Esophagus muscularis mucosa (tissue), 4 donors: Measurements from ENCODE around the gene NSD2. TPM values are rescaled to one million over a fixed set of nuclear protein-coding genes. Genes with fewer than 3 reads are reported as not detected.

Experiments used
- DNase-seq: peaks from one replicate; pipeline ENCODE4 v3.0.0-alpha.2; 2017; ENCODE audit errors: extremely low spot score
- H3K27ac ChIP-seq, 4 donors: fragments of 200-600 bp; sonication (generic); replicated peaks in 1 of 4; 1 replicate in 3 of 4; 2 replicates in 1 of 4; pipeline ENCODE4 v1.5.1; 2016 to 2019; ENCODE audit warnings: mild to moderate bottlenecking in 1 of 4
- H3K27me3 ChIP-seq, 4 donors: fragments of 200-600 bp; sonication (generic); one replicate each; pipeline versions ENCODE4 v1.5.1 to v1.6.0; 2016 to 2019
- H3K36me3 ChIP-seq, 4 donors: fragments of 200-600 bp; sonication (generic); one replicate each; pipeline ENCODE4 v1.5.1; 2016 to 2019
- H3K4me1 ChIP-seq, 4 donors: fragments of 200-600 bp; sonication (generic); one replicate each; pipeline ENCODE4 v1.5.1; 2016 to 2019
- H3K4me3 ChIP-seq, 4 donors: fragments of 200-600 bp; sonication (generic); 1 replicate in 2 of 4; 2 replicates in 2 of 4; pipeline ENCODE4 v1.5.1; 2016 to 2019; ENCODE audit warnings: mild to moderate bottlenecking in 4 of 4, moderate library complexity in 1 of 4
- H3K9me3 ChIP-seq, 4 donors: fragments of 200-600 bp; sonication (generic); 1 replicate in 3 of 4; 2 replicates in 1 of 4; pipeline ENCODE4 v1.5.1; 2016 to 2019
- EP300 ChIP-seq: sonication (generic); formaldehyde crosslinking; IDR thresholded peaks from one replicate; pipeline ENCODE4 v1.6.1; 2017; ENCODE audit warnings: antibody characterized with exemption
- POLR2A ChIP-seq: fragments of 450-650 bp; IDR thresholded peaks from one replicate; pipeline ENCODE4 v1.6.1; 2017; ENCODE audit warnings: antibody characterized with exemption, moderate library complexity, mild to moderate bottlenecking, low read depth
- POLR2AphosphoS5 ChIP-seq, 2 donors: sonication (generic); formaldehyde crosslinking; IDR thresholded peaks; one replicate each; pipeline ENCODE4 v1.6.1; 2017; ENCODE audit warnings: antibody characterized with exemption in 2 of 2
- WGBS: methylation state at CpG from one replicate; pipeline ENCODE4 v1.1.5; 2018; 5-methylcytosine and 5-hydroxymethylcytosine counted together
- intact Hi-C: fragments of 100-400 bp; cut with DNase I; formaldehyde crosslinking; loops from one replicate; pipeline ENCODE4 v1.15.1; 2023
- total RNA-seq, 4 donors: library from RNA; depleted of rRNA; stranded (reverse); fragments of >200 nt; gene quantifications; one replicate each; pipeline versions ENCODE4 v1.1.0 to v1.2.1, GENCODE V29; 2016
- TF ChIP-seq, protein P1 (sequence below), 3 experiments: fragments of 200-600 bp in 2 of 3; fragments of 450-650 bp in 1 of 3; sonication (generic) in 2 of 3; IDR thresholded peaks; one replicate each; pipeline ENCODE4 v1.5.1; 2017 to 2019; ENCODE audit warnings: antibody characterized with exemption in 3 of 3, mild to moderate bottlenecking in 2 of 3, moderate library complexity in 1 of 3

Gene NSD2
- total RNA-seq, 4 donors from 2014 or later: 31.8 to 44.2 (median 37.5) TPM

DNA sequence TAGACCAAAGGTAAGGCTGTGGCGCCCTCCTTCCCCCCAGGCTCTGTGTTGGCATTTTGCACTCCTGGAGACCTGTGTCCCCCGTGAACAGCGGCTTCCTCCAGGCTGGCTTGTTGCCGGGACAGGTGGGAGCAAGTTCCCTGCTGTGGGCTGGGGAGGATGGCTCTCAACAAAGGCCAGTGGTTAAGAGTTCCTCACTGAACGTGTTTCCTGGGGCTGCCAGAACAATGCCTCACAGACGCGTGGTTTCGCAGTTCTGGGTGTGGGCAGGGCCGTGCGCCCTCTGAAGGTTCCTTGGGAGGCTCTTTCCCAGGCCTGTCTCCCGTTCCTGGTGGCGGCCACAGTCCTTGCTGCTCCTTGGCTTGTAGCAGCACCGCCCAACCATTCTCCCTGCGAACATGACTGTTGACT, 104.2 kb downstream of the NSD2 start:
- Histone ChIP-seq H3K27me3 (no peaks in the 10 kb centered on the region), H3K4me3 (no peak overlapping the region), H3K27ac (no peak overlapping the region), H3K4me1 (no peaks in the 10 kb centered on the region), H3K9me3 (no peaks in the 10 kb centered on the region), H3K36me3 (peaks cover 38 to 93% (median 90%) of the 10 kb centered on the region in 4 donors)
- 88% methylated on average over 14 of the region's 14 CpGs for WGBS
- DNase-seq: no peak
- intact Hi-C loops: no loop called here
- TF ChIP-seq POLR2A: no peak
- TF ChIP-seq, protein P1, sequence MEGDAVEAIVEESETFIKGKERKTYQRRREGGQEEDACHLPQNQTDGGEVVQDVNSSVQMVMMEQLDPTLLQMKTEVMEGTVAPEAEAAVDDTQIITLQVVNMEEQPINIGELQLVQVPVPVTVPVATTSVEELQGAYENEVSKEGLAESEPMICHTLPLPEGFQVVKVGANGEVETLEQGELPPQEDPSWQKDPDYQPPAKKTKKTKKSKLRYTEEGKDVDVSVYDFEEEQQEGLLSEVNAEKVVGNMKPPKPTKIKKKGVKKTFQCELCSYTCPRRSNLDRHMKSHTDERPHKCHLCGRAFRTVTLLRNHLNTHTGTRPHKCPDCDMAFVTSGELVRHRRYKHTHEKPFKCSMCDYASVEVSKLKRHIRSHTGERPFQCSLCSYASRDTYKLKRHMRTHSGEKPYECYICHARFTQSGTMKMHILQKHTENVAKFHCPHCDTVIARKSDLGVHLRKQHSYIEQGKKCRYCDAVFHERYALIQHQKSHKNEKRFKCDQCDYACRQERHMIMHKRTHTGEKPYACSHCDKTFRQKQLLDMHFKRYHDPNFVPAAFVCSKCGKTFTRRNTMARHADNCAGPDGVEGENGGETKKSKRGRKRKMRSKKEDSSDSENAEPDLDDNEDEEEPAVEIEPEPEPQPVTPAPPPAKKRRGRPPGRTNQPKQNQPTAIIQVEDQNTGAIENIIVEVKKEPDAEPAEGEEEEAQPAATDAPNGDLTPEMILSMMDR (IDR thresholded peaks at IDR 0.05): no peak
- TF ChIP-seq POLR2AphosphoS5 (IDR thresholded peaks at IDR 0.05): no peak
- no peak for TF ChIP-seq EP300

DNA sequence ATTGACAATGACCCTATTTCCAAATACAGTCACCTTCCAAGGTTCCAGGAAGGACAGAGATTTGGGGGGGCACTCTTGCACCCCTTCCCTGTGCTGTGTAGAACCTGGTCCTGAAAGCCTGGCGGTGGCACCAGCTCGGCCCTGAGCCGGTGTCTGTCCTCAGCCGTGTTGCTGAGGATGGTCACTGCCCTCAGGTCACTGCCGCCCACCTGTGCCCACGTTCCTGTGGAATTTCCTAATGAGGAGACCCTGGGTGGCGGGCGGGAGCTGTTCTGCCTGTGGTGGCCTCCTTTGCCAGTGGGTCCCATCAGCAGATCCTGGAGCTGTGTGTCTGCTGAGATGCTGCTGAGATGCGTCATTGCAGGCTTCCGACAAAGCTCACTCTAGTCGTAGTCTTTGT, 104.7 kb downstream of the NSD2 start:
- Histone ChIP-seq H3K4me1 (no peaks in the 10 kb centered on the region), H3K36me3 (peaks cover 43 to 93% (median 90%) of the 10 kb centered on the region in 4 donors), H3K27ac (no peak overlapping the region), H3K27me3 (no peaks in the 10 kb centered on the region), H3K4me3 (no peak overlapping the region), H3K9me3 (no peaks in the 10 kb centered on the region)
- intact Hi-C loops: no loop called here
- TF ChIP-seq POLR2AphosphoS5 (IDR thresholded peaks at IDR 0.05) (no peak), POLR2A (no peak), EP300 (no peak)
- TF ChIP-seq, protein P1 (IDR thresholded peaks at IDR 0.05): no peak
- 93% methylated on average over 3 of the region's 11 CpGs for WGBS
- no peak for DNase-seq

- H3K27me3 ChIP-seq: no peaks in the 10 kb centered on the region
- H3K4me1 ChIP-seq: no peaks in the 10 kb centered on the region
- peaks cover 49 to 95% (median 90%) of the 10 kb centered on the region in 4 donors for H3K36me3 ChIP-seq
- WGBS: 94% methylated on average over 32 of the region's 35 CpGs
- DNase-seq: no peak
- H3K4me3 ChIP-seq: no peak overlapping the region
- intact Hi-C loops: no loop called here
- no peaks in the 10 kb centered on the region for H3K9me3 ChIP-seq
- no peak for TF ChIP-seq POLR2AphosphoS5 (IDR thresholded peaks at IDR 0.05)
- TF ChIP-seq, protein P1 (IDR thresholded peaks at IDR 0.05): no peak
- TF ChIP-seq EP300: no peak
- no peak for TF ChIP-seq POLR2A
- no peak overlapping the region for H3K27ac ChIP-seq
These were observed 105.5 kb downstream of the NSD2 start for GRCh38 chr4:1976416-1977352.

DNA sequence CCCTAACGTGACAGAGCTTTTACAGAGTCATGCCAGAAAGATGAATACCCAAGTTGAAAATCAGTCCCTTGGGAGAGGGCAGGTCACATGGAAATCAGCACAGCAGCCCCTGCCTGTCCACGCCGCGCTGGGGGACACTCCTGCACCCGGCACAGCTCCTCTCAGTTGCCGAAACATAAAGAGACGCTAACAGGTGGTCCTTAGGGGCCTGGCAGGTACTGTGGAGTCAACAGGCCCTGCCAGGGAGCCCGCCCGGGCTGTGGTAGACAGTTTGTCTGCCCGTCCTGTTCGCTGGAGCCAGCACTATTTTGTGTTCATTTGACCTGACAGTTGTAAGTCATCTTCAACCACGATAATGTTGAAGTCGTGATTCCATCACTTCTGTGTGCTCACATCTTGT, 107.0 kb downstream of the NSD2 start:
- DNase-seq: no peak
- no peak for TF ChIP-seq EP300
- TF ChIP-seq, protein P1 (IDR thresholded peaks at IDR 0.05): no peak
- H3K4me3 ChIP-seq: no peak overlapping the region
- H3K27me3 ChIP-seq: no peaks in the 10 kb centered on the region
- H3K27ac ChIP-seq: no peak overlapping the region
- WGBS: 91% methylated on average over 13 of the region's 13 CpGs
- H3K36me3 ChIP-seq: peaks cover 57 to 100% (median 99%) of the 10 kb centered on the region in 4 donors
- no peaks in the 10 kb centered on the region for H3K9me3 ChIP-seq
- intact Hi-C loops: no loop called here
- peaks cover 0 to 2% (median 0%) of the 10 kb centered on the region in 4 donors for H3K4me1 ChIP-seq
